Activated CD4-positive, alpha-beta T cell treated with anti-CD3 and anti-CD28 coated beads, Interleukin-2, amount 50 U/mL, for 4 hours (primary cell): Measurements from ENCODE around the gene DRAM2.
"Not testable (repeated sequence)": the region's sequence is repeated elsewhere in the genome, so short reads cannot be mapped to it uniquely, and the experiment has no call there.

ENCODE experiments used
- DNase-seq, 2 experiments: peaks; one replicate each; pipeline ENCODE4 v3.0.0-alpha.2; 2020

The DRAM2 gene

DNA sequence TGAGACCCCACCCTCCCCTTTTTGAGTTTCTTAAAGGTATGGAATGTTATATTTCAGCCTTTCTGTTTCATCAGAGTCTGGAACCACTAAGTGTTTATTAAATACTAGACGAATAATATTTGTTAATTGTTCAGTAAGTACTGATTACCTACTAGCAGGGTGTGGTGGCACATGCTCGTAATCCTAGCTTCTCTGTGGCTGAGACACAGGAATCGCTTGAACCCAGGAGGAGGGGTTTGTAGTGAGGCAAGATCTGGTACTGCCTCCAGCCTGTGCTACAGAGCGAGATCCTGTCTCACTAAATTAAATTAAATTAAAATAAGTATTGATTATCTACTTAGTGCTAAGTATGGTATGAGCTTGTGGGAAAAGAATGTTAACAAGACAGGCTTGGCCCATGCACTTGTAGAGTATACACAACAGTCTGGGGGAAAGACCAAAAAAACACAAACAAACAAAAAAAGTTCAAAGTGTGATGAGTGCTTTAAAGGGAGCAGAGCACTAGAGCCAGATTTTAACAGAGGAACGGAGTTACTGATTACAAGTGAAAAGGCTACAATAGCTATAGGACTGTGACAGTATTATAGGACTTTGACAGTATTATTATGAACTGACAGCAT lies 2.6 kb upstream of the DRAM2 start:
- no peak for DNase-seq

- DNase-seq, result no peak
Measured at GRCh38 chr1:111141245-111142220, 1.6 kb upstream of the DRAM2 start.

DNA sequence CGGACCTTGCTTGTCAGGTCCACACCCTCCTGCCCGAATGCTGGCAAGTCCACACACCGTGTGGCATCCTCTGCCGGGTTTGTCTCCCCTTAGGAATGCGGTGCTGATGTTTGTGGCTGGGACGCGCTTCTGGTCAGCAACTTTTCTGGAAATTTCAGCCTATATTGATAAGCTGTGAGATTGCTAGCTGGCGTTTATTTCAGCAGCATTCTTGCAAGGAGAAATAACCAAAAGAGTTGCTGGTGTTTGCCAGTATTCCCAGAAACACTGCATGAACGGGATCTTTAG lies 731 bp upstream of the DRAM2 start:
- peak in 1 of 2 experiments; percentile 3 for DNase-seq

- peak in 1 of 2 experiments; percentile 3 for DNase-seq
Measured at GRCh38 chr1:111139324-111139955, 453 bp downstream of the DRAM2 start.

DNA sequence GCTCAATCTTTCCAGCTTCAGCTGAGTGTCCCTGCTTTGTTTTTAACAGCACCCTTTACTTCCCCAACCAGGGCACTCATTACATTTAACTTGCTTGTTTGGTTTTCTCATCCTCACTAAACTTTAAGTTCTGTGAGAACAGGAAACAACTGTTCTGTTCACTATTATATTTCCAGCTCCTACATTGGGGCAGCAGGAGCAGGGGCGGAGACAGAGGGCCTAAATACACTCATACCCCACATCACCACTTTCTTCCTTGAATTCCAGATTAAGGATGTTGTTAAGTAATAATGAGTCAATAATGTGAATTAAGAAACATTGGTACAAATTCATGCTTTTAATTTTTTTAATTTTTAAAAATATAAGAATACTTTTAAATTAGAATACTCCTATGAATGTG lies 6.0 kb downstream of the DRAM2 start:
- DNase-seq, result no peak

- no peak for DNase-seq
Measured at GRCh38 chr1:111131693-111132092, 8.2 kb downstream of the DRAM2 start.

- no peak for DNase-seq
Measured at GRCh38 chr1:111129376-111129775, 10.5 kb downstream of the DRAM2 start.

- DNase-seq, result no peak
Measured at GRCh38 chr1:111127923-111128643, 11.8 kb downstream of the DRAM2 start.

- DNase-seq, result no peak
Measured at GRCh38 chr1:111126354-111126753, 13.5 kb downstream of the DRAM2 start.

- no peak for DNase-seq
Measured at GRCh38 chr1:111116496-111116895, 23.4 kb downstream of the DRAM2 start.

DNA sequence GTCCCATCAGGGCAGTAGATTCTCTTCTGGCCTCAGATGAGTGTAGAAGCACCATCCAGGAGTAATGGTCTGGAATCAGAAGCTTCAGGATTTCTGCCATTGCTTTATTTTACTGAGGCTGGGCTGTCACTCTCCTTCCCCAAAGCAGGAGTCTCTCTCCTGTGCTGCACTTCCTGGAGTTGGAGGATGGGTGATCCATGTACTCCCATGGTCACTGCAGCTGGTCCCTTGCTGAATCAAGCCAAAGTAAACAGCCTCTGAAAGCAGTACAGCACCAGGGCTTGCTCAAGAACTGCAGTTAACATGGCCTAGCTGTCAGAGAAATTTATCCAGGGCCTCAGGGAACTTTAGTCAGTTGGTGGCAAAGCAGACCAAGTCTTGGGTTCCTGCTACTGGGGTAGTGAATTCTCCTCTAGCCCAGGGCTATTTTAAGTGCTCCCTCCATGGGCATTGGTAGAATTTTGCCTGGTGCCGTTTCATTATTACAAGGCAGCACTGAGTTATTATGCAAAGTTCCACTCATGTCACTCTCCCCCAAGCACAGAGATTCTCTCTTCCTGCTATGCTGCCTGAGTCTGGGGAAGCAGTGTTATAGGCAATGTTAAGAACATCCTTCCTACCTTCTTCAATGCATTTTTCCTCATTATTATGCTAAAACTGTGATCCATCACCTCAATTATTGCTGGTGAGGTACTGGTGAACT lies 29.5 kb downstream of the DRAM2 start:
- no peak for DNase-seq

GRCh38 chr1:111104981-111105380 lies 34.9 kb downstream of the DRAM2 start:
- no peak for DNase-seq

DNA sequence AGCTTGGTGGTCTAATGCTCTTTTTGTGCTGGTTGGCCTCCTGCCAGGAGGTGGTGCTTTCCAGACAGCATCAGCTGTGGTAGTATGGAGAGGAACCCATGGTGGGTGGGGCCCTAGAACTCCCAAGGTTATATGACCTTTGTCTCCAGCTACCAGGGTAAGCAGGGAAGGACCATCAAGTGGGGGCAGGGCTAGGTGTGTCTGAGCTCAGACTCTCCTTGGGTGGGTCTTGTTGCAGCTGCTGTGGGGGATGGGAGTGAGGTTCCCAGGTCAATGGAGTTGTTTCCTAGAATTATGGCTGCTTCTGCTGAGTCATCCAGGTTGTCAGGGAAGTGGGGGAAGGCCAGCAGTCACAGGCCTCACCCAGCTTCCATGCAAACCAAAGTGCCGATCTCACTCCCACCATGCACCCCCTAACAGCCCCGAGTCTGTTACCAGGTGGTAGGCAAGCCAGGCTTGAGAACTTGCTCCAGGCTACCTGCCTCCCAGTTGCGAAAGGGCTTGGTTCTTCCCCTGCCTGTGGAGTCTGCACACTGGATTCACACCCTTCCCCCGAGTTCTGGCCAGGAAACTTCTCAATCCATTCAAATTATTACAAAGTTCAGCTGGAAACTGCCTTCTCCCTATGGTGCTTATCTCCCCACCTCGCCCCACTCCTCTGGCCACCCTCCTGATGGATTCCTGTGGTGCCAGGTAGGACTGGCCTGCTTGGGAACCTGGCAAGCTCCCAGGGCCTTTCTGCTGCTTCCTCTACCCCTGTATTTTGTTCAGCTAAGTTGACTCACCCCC lies 37.8 kb downstream of the DRAM2 start:
- DNase-seq, result no peak

- DNase-seq, result no peak
Measured at GRCh38 chr1:111099289-111099688, 40.6 kb downstream of the DRAM2 start.

DNA sequence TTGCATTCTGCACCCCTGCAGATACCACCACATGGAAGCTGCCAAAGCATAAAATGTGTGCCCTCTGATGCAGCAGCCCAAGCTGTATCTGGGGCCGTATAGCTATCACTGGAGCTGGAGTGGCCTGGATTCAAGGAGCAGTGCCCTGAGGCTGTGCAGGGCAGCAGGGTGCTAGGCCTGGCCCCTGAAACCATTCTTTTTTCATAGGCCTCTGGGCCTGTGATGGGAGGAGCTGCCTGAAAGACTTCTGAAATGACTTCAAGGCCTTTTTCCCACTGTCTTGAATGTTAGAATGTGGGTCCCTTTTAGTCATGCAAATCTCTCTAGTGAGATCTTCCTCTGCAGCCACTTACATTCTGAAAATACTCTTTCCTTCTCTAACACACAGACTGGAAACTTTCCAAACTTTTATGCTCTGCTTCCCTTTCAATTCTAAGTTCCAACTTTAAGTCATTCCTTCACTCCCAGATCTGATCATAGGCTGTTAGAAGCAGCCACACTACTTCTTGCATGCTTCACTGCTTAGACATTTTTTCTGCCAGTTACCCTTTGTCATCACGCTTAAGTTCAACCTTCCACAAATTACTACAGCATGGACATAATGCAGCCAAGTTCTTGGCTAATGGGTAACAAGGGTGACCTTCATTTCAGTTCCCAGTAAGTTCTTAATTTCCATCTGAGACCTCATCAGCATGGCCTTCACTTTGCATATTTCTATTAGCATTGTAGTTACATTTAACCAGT lies 42.4 kb downstream of the DRAM2 start:
- DNase-seq, result no peak

GRCh38 chr1:111095421-111095820 lies 44.5 kb downstream of the DRAM2 start:
- DNase-seq, result not testable (repeated sequence)

DNA sequence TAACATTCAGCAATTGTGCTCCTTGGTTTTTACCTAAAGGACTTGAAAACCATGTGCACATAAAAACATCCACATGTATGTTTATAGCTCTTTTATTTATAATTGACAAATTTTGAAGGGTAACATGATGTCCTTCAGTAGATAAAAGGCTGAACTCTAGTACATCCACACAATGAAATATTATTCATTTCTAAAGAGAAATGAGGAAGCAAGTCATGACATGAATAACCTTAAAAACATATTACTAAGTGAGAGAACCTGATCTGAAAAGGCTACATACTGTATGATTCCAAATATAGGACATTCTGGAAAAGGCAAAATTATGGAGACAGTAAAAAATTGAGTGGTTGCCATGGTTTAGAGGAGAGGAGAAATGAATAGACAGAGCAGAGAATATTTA lies 50.3 kb downstream of the DRAM2 start:
- DNase-seq, result no peak

- no peak for DNase-seq
Measured at GRCh38 chr1:111085676-111086075, 54.2 kb downstream of the DRAM2 start.

DNA sequence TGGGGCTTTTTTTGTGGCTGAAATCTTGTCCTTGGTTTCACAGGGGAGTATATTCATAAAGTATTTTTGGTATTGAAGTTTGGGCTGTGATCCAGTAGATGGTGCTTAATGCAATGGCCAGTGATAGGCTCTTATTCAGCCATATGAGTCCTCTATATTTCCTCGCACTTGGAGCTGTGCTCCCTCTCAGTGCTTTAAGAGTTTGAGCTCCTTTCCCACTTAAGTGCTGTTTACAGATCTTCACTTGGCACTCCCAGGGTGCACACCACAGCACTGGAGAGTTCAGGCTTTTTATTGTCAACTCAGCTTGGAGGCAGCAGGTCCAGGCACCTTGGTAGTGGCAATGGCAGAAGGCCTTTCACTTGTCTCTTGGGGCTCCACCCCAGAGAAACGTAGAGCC lies 54.9 kb downstream of the DRAM2 start:
- DNase-seq, result no peak

GRCh38 chr1:111082421-111083203 lies 57.3 kb downstream of the DRAM2 start:
- DNase-seq, result no peak
